Measurements from ENCODE around the gene KHDRBS1. TPM values are rescaled to one million over a fixed set of nuclear protein-coding genes. Genes with fewer than 3 reads are reported as not detected.
"Not testable (repeated sequence)": the region's sequence is repeated elsewhere in the genome, so short reads cannot be mapped to it uniquely, and the experiment has no call there.

The KHDRBS1 gene
- total and polyA plus RNA-seq, 8 donors, result 21.4 to 99.9 (median 59.0) TPM

DNA sequence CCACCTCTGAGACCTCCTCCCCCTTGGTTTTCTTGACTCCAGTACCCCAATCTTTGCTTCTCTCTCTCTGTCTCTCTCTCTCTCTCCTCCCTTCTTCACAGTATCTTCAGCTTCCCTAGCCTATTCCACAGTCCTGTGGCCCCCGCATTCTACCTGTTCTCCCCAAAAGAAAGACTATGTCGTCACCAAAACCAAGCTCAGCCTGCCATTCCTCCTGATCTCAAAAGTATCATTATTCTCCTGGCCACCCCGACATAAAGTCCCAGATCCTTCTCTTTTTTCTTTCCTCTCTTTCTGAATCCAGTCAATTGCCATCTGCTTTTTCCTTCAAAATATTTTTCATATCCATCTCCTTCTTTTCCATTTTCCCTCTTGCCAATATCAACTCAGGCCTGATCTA, 23.7 kb upstream of the KHDRBS1 start:
- TF ChIP-seq POLR2A (IDR thresholded peaks at IDR 0.05) (no peak), POLR2AphosphoS5 (IDR thresholded peaks at IDR 0.05) (no peak), EP300 (IDR thresholded peaks at IDR 0.05) (no peak)
- TF ChIP-seq, protein P1, sequence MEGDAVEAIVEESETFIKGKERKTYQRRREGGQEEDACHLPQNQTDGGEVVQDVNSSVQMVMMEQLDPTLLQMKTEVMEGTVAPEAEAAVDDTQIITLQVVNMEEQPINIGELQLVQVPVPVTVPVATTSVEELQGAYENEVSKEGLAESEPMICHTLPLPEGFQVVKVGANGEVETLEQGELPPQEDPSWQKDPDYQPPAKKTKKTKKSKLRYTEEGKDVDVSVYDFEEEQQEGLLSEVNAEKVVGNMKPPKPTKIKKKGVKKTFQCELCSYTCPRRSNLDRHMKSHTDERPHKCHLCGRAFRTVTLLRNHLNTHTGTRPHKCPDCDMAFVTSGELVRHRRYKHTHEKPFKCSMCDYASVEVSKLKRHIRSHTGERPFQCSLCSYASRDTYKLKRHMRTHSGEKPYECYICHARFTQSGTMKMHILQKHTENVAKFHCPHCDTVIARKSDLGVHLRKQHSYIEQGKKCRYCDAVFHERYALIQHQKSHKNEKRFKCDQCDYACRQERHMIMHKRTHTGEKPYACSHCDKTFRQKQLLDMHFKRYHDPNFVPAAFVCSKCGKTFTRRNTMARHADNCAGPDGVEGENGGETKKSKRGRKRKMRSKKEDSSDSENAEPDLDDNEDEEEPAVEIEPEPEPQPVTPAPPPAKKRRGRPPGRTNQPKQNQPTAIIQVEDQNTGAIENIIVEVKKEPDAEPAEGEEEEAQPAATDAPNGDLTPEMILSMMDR (IDR thresholded peaks at IDR 0.05), result no peak
- intact Hi-C loops (cut with DNase I; ENCODE audit: low total_unique reads), result no loop called here
- 92 to 98% (median 95%) methylated on average over 3 of the region's 3 CpGs for WGBS, 5 donors
- no peak overlapping the region for H3K4me3 ChIP-seq
- no peak for DNase-seq
- H3K9me3 ChIP-seq, result no peaks in the 10 kb centered on the region
- H3K27me3 ChIP-seq, result no peaks in the 10 kb centered on the region
- H3K36me3 ChIP-seq, result no peaks in the 10 kb centered on the region
- H3K4me1 ChIP-seq, result peaks cover 0 to 6% (median 5%) of the 10 kb centered on the region in 4 donors
- no peak overlapping the region for H3K27ac ChIP-seq

DNA sequence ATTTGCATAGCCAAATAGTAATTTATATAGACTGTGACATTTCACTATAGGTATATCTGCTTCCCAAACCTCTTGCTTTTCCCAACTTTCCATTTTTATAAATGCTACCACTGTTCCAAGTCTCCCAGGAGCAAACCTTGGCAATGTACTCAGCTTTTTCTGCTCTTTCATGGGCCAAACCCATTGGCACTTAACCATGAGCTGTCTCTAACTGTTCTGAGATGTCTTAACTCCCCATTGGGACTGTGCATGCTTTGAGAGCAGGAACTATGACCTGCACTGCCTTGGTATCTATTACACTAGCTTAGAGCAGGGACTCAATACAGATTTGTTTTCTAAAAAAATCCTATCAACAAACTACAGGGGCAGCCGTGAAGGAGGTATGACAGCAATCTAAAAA, 22.5 kb upstream of the KHDRBS1 start:
- Histone ChIP-seq H3K4me3 (no peak overlapping the region), H3K27me3 (no peaks in the 10 kb centered on the region), H3K27ac (no peak overlapping the region), H3K36me3 (no peaks in the 10 kb centered on the region), H3K9me3 (no peaks in the 10 kb centered on the region), H3K4me1 (no peaks in the 10 kb centered on the region)
- 33 to 82% (median 64%) methylated on average over 1 of the region's 1 CpG for WGBS, 5 donors
- intact Hi-C loops (cut with DNase I; ENCODE audit: low total_unique reads), result no loop called here
- TF ChIP-seq POLR2AphosphoS5 (IDR thresholded peaks at IDR 0.05) (no peak), POLR2A (IDR thresholded peaks at IDR 0.05) (no peak)
- DNase-seq, result no peak

DNA sequence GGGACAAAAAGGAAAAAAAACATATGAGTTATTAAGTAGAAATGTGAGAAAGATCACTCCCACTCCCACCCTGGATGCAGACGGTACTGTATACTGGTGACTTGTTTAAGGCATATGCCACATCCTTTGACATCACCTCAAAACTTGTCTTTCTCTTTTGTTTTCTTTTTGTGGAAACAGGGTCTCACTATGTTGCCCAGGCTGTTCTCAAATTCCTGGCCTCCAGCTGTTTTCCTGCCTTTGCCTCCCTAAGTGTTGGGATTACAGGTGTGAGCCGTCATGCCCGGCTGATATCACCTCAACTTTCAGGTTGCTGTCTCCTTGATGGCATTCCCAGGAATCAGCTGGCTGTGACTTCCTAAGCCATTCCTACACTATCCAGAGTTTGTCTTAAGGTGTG, 18.4 kb upstream of the KHDRBS1 start:
- no peak overlapping the region for H3K4me3 ChIP-seq
- H3K4me1 ChIP-seq, result no peaks in the 10 kb centered on the region
- no peak for DNase-seq
- intact Hi-C loops (cut with DNase I; ENCODE audit: low total_unique reads), result no loop called here
- TF ChIP-seq POLR2A (IDR thresholded peaks at IDR 0.05), result no peak
- H3K27me3 ChIP-seq, result no peaks in the 10 kb centered on the region
- WGBS, 5 donors, result 74 to 90% (median 78%) methylated on average over 3 of the region's 3 CpGs
- H3K36me3 ChIP-seq, result no peaks in the 10 kb centered on the region
- no peaks in the 10 kb centered on the region for H3K9me3 ChIP-seq
- no peak overlapping the region for H3K27ac ChIP-seq

DNA sequence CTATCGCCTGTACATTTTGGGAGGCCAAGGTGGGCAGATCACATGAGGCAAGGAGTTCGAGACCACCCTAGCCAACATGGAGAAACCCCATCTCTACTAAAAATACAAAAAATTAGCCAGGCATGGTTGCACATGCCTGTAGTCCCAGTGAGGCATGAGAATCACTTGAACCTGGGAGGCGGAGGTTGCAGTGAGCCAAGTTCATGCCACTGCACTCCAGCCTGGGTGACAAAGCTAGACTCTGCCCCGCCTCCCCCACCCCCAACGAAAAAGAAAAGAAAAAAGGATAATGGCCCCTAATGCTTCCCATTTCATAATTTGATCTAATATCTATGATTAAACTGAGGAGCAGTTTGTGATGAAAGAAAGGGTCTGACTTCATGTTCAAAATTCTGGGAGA, 17.5 kb upstream of the KHDRBS1 start:
- H3K4me3 ChIP-seq; DNase-seq; H3K27ac ChIP-seq; H3K4me1 ChIP-seq; H3K27me3 ChIP-seq; H3K9me3 ChIP-seq; H3K36me3 ChIP-seq; intact Hi-C loops (cut with DNase I; ENCODE audit: low total_unique reads): not testable (repeated sequence)
- WGBS, 5 donors, result 85 to 89% (median 87%) methylated on average over 5 of the region's 5 CpGs

DNA sequence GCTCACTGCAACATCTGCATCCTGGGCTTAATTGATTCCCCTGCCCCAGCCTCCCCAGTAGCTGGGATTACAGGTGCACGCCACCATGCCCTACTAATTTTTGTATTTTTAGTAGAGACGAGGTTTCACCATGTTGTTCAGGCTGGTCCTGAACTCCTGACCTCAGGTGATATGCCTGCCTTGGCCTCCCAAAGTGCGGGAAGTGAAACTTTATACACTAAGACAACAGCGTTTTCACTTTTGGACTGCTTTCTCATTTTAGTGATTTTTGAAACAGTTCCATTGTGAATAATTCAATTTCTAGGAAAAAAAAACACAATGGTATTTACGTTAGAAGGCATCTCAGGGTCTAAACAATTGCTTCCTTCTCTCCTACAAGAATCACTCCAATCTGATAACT, 11.8 kb upstream of the KHDRBS1 start:
- Histone ChIP-seq H3K36me3 (no peaks in the 10 kb centered on the region), H3K4me1 (peaks cover 0 to 9% (median 0%) of the 10 kb centered on the region in 4 donors), H3K4me3 (no peak overlapping the region), H3K9me3 (no peaks in the 10 kb centered on the region), H3K27ac (no peak overlapping the region), H3K27me3 (no peaks in the 10 kb centered on the region)
- intact Hi-C loops (cut with DNase I; ENCODE audit: low total_unique reads), result no loop called here
- TF ChIP-seq EP300 (IDR thresholded peaks at IDR 0.05) (no peak), POLR2A (IDR thresholded peaks at IDR 0.05) (no peak), POLR2AphosphoS5 (IDR thresholded peaks at IDR 0.05) (no peak)
- TF ChIP-seq, protein P1 (IDR thresholded peaks at IDR 0.05), result no peak
- WGBS, 5 donors, result 79 to 85% (median 84%) methylated on average over 5 of the region's 5 CpGs
- DNase-seq, result no peak

DNA sequence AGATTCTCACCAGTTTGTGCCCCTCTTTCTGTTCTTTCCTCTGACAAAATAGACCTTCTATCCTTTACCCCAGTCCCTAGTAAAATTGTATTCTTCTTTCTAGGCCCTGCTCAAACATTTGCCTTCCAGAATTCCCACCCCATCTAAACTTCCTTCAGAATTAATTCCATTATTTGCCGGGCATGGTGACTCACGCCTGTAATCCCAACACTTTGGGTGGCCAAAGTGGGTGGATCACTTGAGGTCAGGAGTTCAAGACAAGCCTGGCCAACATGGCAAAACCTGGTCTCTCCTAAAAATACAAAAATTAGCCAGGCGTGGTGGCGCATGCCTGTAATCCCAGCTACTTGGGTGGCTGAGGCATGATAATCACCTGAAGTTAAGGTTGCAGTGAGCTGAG, 11.4 kb upstream of the KHDRBS1 start:
- H3K9me3 ChIP-seq; DNase-seq; H3K4me3 ChIP-seq; H3K27ac ChIP-seq; H3K27me3 ChIP-seq; H3K36me3 ChIP-seq; H3K4me1 ChIP-seq; intact Hi-C loops (cut with DNase I; ENCODE audit: low total_unique reads): not testable (repeated sequence)
- 47 to 57% (median 51%) methylated on average over 4 of the region's 4 CpGs for WGBS, 5 donors

DNA sequence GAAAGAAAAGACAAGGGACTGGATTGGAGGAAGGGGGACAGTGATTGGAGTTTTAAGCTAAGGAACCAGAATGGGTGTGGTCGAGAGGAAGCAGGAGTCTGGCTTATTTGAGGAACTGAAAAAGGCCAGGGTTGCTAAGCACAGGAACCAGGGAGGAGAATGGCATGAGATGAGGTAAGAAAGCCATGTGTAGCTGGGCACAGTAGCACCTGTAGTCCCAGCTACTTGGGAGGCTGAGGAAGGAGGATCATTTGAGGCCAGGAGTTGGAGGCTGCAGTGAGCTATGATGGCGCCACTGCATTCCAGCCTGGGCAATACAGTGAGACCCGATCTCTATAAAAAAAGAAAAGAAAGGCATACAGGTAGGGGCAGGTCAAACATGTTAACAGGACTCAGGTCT, 8.1 kb upstream of the KHDRBS1 start:
- no peak overlapping the region for H3K4me3 ChIP-seq
- WGBS, 5 donors, result 82 to 91% (median 86%) methylated on average over 3 of the region's 3 CpGs
- no peaks in the 10 kb centered on the region for H3K9me3 ChIP-seq
- H3K36me3 ChIP-seq, result no peaks in the 10 kb centered on the region
- TF ChIP-seq POLR2A (IDR thresholded peaks at IDR 0.05), result no peak
- TF ChIP-seq EP300 (IDR thresholded peaks at IDR 0.05), result no peak
- TF ChIP-seq, protein P1 (IDR thresholded peaks at IDR 0.05), result no peak
- no peak for TF ChIP-seq POLR2AphosphoS5 (IDR thresholded peaks at IDR 0.05)
- peaks cover 0 to 9% (median 0%) of the 10 kb centered on the region in 4 donors for H3K4me1 ChIP-seq
- H3K27me3 ChIP-seq, result no peaks in the 10 kb centered on the region
- no peak overlapping the region for H3K27ac ChIP-seq
- DNase-seq, result no peak
- intact Hi-C loops (cut with DNase I; ENCODE audit: low total_unique reads), result no loop called here

Data from stomach (tissue), 9 donors.